Stimulated activated CD4-positive, alpha-beta T cell treated with anti-CD3 and anti-CD28 coated beads, TNF-alpha, amount 100 ng/mL, for 24 hours (primary cell): ENCODE measurements around the gene LRP1-AS.
A peak's percentile ranks its signal among the peaks of the same experiment; 100 is the strongest.

ENCODE experiments used
- DNase-seq, 3 experiments: peaks; one replicate each; pipeline ENCODE4 v3.0.0-alpha.2; 2020; ENCODE audit warnings: low read depth in 3 of 3

The LRP1-AS gene

GRCh38 chr12:57146961-57147944 lies at the start of gene LRP1-AS:
Gene LRP1-AS (minus strand): TSS chr12:57147619.
- DNase-seq = no peak

- DNase-seq = no peak
Observed at GRCh38 chr12:57196956-57197355, 49.5 kb upstream of the LRP1-AS start.

GRCh38 chr12:57196439-57196838 lies 49.0 kb upstream of the LRP1-AS start:
- no peak for DNase-seq

GRCh38 chr12:57195611-57196371 lies 48.4 kb upstream of the LRP1-AS start:
- no peak for DNase-seq

- DNase-seq = no peak
Observed at GRCh38 chr12:57195186-57195585, 47.8 kb upstream of the LRP1-AS start.

DNA sequence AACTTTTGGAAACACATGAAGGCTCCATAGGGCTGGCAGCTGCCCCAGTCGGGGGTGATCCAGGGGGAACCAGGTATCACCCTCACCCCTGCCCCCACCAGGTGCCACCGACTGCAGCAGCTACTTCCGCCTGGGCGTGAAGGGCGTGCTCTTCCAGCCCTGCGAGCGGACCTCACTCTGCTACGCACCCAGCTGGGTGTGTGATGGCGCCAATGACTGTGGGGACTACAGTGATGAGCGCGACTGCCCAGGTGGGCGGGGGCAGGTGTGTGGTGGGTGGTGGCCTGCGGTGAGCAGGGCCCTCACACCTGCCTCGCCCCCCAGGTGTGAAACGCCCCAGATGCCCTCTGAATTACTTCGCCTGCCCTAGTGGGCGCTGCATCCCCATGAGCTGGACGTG lies 46.8 kb upstream of the LRP1-AS start:
- DNase-seq = no peak

GRCh38 chr12:57193706-57194245 lies 46.4 kb upstream of the LRP1-AS start:
- DNase-seq = no peak

- no peak for DNase-seq
Observed at GRCh38 chr12:57192920-57193319, 45.5 kb upstream of the LRP1-AS start.

GRCh38 chr12:57191410-57191809 lies 44.0 kb upstream of the LRP1-AS start:
- no peak for DNase-seq

DNA sequence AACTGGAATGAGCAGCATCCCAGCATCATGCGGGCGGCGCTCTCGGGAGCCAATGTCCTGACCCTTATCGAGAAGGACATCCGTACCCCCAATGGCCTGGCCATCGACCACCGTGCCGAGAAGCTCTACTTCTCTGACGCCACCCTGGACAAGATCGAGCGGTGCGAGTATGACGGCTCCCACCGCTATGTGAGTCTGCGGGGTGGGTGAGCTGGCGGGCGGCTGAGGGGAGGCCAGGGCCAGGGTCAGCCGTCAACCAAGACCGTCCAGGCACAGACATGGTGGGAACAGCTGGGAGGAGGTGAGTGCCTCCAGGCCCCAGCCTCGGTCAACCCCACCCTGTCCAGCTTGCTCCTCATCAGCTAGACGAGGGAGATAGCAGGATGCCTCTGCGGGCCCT lies 43.4 kb upstream of the LRP1-AS start:
- no peak for DNase-seq

DNA sequence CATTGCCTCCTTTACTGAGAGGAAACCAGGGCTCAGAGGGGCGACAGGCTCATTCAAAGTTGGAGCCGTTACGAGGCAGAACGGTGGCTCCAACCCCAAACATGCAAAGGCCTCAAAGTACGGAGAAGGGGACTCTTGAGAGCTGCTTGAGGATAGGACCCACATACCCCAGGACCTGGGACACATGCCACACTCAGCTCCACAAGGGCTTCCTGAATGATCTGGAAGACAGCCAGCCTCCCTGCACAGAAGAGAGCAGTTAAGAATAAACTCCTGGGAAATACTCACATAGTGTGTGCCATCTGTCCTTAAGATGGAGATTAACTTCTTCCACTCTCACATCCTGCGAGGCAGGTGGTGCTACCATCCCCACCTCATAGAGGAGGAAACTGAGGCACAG lies 42.6 kb upstream of the LRP1-AS start:
- no peak for DNase-seq

DNA sequence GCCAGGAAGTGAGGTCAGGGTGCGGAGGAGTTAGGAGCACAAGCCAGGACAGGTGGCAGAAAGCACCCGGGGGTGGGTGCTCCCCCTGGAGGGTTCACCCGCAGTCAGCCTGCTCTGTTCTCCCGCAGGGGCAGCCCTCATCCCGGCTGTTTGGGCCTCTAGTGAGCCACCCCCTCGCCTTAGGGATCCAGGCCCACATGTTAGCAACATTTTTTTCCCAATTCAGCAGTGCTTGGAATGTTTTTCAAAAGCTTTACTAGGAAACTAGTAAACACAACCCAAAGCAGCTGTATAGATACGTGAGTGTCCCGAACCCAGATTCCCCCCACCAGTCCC lies 40.6 kb upstream of the LRP1-AS start:
- no peak for DNase-seq

GRCh38 chr12:57187222-57188089 lies 40.0 kb upstream of the LRP1-AS start:
- no peak for DNase-seq

- no peak for DNase-seq
Observed at GRCh38 chr12:57185906-57186508, 38.6 kb upstream of the LRP1-AS start.

GRCh38 chr12:57185403-57185802 lies 38.0 kb upstream of the LRP1-AS start:
- DNase-seq = no peak

- DNase-seq = no peak
Observed at GRCh38 chr12:57183939-57184725, 36.7 kb upstream of the LRP1-AS start.

DNA sequence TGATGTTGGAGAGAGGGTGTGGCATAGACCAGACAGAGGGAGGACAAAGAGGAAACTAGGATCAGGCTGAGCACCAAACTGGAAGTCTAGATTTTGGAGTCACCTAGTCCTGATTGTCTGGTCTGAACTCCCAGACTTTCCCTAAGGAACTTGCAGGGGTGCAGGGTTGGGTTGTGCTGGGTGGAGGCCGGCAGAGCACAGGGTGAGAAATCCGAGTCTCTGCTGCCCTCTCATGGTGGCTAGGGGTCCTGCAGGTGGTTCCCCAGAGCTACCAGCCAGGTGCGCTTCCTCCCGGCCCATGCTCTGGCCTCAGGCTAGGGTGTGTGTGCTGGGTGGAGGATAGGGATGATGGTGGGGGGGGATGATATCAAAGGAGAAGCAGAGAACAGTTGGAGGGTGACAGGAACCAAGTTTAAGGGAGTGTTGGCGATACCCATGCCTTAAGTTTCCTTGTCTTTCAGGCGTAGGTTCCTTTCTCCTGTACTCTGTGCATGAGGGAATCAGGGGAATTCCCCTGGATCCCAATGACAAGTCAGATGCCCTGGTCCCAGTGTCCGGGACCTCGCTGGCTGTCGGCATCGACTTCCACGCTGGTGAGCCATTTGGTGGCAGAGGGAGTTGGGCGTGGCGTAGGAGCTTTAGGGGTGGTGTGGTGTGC lies 35.6 kb upstream of the LRP1-AS start:
- peak; percentile 62 to 81 (median 67) for DNase-seq

DNA sequence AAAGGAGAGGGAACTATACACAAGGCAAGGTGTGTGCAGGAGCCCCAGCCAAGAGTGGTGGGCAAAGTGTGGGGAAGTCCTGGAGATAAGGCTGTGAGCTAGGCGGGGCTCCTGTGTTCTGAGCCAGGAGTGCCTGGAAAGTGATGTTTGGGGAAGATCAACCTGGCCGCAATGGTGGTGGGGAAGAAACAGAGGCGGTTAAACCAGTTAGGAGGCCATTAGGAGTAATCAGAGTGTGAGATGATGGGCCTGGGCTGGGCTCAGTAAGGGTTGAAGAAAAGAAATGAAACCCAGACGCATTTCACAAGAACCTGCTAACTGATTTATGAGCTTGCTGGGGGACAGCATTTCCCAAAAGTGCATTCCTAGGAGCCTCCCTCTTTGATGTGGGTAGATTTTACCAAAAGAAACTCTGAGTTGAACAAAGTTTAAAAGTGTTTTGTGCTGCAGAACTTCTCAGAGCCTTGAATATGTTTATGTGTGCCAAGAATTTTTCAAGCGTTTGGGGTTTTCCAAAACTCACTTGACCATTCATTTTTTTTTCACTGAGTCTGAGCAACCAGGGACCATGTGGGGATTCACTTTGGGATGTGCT lies 34.2 kb upstream of the LRP1-AS start:
- no peak for DNase-seq

DNA sequence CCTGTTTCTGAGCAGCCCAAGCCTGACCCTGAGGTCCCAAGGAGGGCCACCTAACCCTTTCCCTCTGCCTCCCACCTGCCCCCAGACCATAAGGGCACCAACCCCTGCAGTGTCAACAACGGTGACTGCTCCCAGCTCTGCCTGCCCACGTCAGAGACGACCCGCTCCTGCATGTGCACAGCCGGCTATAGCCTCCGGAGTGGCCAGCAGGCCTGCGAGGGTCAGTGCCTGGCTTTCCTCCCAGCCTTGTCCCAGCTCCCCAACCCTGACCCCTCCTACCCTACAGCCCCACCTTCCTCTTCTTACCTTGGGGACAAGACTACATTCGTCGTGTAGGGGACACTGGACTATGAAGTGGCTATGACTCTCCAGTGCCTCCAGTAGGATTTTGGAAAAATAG lies 33.7 kb upstream of the LRP1-AS start:
- no peak for DNase-seq
